ENCODE results near the gene HNRNPF.

DNA sequence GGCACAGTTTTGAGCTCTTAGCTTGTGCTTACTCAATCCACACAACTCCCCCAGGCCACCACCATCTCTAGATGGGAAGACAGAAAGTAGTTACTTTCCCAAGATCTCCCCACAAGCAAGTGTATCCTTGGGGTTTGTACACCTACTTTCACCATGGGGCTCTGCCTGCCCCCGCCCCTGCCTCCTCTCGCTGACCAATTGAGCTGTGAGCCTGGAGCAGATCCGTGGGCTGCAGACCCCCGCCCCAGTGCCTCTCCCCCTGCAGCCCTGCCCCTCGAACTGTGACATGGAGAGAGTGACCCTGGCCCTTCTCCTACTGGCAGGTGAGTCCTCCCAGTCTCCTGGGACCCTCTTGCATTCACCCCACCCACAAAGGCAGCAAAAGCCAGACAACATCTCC is 35.5 kb downstream of the HNRNPF start:
- no peak for TF ChIP-seq POLR2A (IDR thresholded peaks at IDR 0.05)
- TF ChIP-seq, protein P1, sequence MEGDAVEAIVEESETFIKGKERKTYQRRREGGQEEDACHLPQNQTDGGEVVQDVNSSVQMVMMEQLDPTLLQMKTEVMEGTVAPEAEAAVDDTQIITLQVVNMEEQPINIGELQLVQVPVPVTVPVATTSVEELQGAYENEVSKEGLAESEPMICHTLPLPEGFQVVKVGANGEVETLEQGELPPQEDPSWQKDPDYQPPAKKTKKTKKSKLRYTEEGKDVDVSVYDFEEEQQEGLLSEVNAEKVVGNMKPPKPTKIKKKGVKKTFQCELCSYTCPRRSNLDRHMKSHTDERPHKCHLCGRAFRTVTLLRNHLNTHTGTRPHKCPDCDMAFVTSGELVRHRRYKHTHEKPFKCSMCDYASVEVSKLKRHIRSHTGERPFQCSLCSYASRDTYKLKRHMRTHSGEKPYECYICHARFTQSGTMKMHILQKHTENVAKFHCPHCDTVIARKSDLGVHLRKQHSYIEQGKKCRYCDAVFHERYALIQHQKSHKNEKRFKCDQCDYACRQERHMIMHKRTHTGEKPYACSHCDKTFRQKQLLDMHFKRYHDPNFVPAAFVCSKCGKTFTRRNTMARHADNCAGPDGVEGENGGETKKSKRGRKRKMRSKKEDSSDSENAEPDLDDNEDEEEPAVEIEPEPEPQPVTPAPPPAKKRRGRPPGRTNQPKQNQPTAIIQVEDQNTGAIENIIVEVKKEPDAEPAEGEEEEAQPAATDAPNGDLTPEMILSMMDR (IDR thresholded peaks at IDR 0.05): no peak
